Keratinocyte (primary cell): ENCODE data around the gene C4B.

Source experiments
- EZH2 ChIP-seq: IDR thresholded peaks from one replicate; pipeline ENCODE4 v1.6.1; 2012; ENCODE audit warnings: inconsistent platforms, mild to moderate bottlenecking, low read length, moderate library complexity
- TF ChIP-seq, protein P1 (sequence below), 3 experiments: IDR thresholded peaks in 1 of 3; conservative IDR thresholded peaks in 1 of 3; optimal IDR thresholded peaks in 1 of 3; 2 replicates in 2 of 3; 3 replicates in 1 of 3; pipeline versions ENCODE3 to v1.5.1; 2011; ENCODE audit warnings: low read length in 3 of 3, mild to moderate bottlenecking in 3 of 3, moderate library complexity in 2 of 3, control low read depth in 1 of 3, inconsistent platforms in 1 of 3; ENCODE audit not compliant: insufficient read depth in 2 of 3; ENCODE audit errors: extremely low read depth in 1 of 3

DNA sequence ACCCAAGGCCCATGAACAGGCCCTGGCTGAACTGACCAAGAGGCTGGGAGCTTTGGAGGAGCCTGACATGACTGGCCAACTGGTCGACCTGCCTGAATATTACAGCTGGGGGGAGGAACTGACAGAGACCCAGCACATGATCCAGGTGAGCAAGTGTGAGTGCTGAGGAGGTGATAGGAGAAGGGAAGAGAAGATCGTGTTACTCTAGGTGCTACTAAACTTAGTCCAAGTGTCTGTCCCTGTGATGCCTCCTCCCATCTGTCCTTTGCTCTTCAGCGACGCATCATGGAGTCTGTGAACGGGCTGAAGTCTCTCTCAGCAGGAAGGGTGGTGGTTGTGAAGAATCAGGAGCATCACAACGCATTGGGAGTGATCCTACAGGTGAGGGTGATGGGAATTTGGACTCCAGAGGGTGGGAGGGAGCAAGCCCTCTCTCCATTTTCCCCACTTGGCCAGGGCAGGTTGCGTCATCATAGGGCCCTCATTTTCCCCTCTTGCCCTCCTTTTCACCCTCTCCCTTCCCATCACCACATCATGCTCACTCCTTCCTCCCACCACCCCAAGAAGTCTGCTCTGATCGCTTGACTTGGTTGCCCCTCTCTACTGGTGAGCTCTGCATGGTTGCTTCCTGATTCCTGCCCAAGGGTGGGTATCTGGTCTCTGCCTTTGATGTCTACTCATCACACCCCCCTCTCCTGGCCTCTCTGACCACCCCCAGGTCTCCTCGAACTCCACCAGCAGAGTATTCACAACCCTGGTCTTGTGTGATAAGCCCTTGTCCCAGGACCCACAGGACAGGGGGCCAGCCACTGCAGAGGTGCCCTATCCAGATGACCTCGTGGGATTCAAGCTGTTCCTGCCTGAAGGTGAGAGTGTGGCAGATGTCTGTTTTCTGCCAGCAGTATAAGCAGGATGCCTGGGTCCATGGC lies 47.3 kb upstream of the C4B start:
- TF ChIP-seq, protein P1, sequence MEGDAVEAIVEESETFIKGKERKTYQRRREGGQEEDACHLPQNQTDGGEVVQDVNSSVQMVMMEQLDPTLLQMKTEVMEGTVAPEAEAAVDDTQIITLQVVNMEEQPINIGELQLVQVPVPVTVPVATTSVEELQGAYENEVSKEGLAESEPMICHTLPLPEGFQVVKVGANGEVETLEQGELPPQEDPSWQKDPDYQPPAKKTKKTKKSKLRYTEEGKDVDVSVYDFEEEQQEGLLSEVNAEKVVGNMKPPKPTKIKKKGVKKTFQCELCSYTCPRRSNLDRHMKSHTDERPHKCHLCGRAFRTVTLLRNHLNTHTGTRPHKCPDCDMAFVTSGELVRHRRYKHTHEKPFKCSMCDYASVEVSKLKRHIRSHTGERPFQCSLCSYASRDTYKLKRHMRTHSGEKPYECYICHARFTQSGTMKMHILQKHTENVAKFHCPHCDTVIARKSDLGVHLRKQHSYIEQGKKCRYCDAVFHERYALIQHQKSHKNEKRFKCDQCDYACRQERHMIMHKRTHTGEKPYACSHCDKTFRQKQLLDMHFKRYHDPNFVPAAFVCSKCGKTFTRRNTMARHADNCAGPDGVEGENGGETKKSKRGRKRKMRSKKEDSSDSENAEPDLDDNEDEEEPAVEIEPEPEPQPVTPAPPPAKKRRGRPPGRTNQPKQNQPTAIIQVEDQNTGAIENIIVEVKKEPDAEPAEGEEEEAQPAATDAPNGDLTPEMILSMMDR (optimal IDR thresholded peaks at IDR 0.05 in 1 of 3, IDR thresholded peaks at IDR 0.05 in 1 of 3, conservative IDR thresholded peaks at IDR 0.05 in 1 of 3; ENCODE audit: extremely low read depth in 1 of 3, insufficient read depth in 2 of 3, low read length in 3 of 3) = no peak
- no peak for TF ChIP-seq EZH2
